Glutamatergic neuron (in vitro differentiated cells): ENCODE results near the gene PHF24. TPM values are rescaled to one million over a fixed set of nuclear protein-coding genes. Genes with fewer than 3 reads are reported as not detected.

Experiments
- DNase-seq: peaks from one replicate; pipeline ENCODE4 v3.0.0; 2022
- H3K27ac Mint-ChIP-seq: one replicate; pipeline ENCODE4 v1.8.0; 2020; ENCODE audit warnings: mild to moderate bottlenecking, mixed read lengths, inconsistent platforms; ENCODE audit not compliant: unreplicated experiment
- H3K27me3 Mint-ChIP-seq: one replicate; pipeline ENCODE4 v1.8.0; 2020; ENCODE audit warnings: mild to moderate bottlenecking, moderate library complexity, mixed read lengths, inconsistent platforms; ENCODE audit not compliant: unreplicated experiment
- H3K36me3 Mint-ChIP-seq: one replicate; pipeline ENCODE4 v1.8.0; 2020; ENCODE audit warnings: mild to moderate bottlenecking, mixed read lengths, inconsistent platforms; ENCODE audit not compliant: unreplicated experiment
- H3K4me1 Mint-ChIP-seq: one replicate; pipeline ENCODE4 v1.8.0; 2020; ENCODE audit warnings: mild to moderate bottlenecking, low read depth, mixed read lengths, inconsistent platforms; ENCODE audit not compliant: unreplicated experiment
- H3K4me3 Mint-ChIP-seq: one replicate; pipeline ENCODE4 v1.8.0; 2020; ENCODE audit warnings: mild to moderate bottlenecking, mixed read lengths, inconsistent platforms; ENCODE audit not compliant: unreplicated experiment
- H3K9me3 Mint-ChIP-seq: one replicate; pipeline ENCODE4 v1.8.0; 2020; ENCODE audit warnings: mild to moderate bottlenecking, moderate library complexity, mixed read lengths, inconsistent platforms; ENCODE audit not compliant: unreplicated experiment
- total RNA-seq: library from RNA; stranded (reverse); fragmentation: NEBNext Ultra II Directional; extraction: Animal tissue kit (Norgen Biotek cat#: 25700); gene quantifications from one replicate; pipeline ENCODE4 v1.2.1, GENCODE V29; 2021; ENCODE audit not compliant: unreplicated experiment
- TF ChIP-seq, protein P1 (sequence below): fragments of 200-600 bp; sonication (generic); IDR thresholded peaks from one replicate; pipeline ENCODE4 v1.5.0; 2021; ENCODE audit not compliant: partially characterized antibody, unreplicated experiment

PHF24 gene
- total RNA-seq, 1 donor from 2014 or later = 3.1 TPM

- Mint-ChIP-seq H3K4me1 (no peaks in the 10 kb centered on the region), H3K4me3 (no peak overlapping the region), H3K9me3 (peaks cover 3% of the 10 kb centered on the region), H3K27me3 (peaks cover 5% of the 10 kb centered on the region), H3K36me3 (peaks cover 17% of the 10 kb centered on the region), H3K27ac (no peak overlapping the region)
- no peak for DNase-seq
- TF ChIP-seq, protein P1, sequence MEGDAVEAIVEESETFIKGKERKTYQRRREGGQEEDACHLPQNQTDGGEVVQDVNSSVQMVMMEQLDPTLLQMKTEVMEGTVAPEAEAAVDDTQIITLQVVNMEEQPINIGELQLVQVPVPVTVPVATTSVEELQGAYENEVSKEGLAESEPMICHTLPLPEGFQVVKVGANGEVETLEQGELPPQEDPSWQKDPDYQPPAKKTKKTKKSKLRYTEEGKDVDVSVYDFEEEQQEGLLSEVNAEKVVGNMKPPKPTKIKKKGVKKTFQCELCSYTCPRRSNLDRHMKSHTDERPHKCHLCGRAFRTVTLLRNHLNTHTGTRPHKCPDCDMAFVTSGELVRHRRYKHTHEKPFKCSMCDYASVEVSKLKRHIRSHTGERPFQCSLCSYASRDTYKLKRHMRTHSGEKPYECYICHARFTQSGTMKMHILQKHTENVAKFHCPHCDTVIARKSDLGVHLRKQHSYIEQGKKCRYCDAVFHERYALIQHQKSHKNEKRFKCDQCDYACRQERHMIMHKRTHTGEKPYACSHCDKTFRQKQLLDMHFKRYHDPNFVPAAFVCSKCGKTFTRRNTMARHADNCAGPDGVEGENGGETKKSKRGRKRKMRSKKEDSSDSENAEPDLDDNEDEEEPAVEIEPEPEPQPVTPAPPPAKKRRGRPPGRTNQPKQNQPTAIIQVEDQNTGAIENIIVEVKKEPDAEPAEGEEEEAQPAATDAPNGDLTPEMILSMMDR = no peak
These were observed 71.2 kb downstream of the PHF24 start for GRCh38 chr9:35029241-35029640.

DNA sequence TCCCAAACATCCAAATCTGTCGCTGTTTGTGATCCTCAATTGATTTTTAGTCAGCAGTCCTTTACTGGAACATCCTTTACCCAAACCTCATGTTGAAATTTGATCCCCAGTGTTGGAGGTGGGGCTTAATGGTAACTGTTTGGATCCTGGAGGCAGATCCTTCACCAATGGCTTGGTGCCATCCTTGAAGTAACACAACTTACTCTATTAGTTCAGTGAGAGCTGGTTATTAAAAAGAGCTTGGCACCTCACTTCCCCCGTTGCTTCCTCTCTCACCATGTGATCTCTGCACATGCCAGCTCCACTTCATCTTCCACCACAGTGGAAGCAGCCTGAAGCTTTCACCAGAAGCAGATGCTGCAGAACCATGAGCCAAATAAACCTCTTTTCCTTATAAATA, 71.8 kb downstream of the PHF24 start:
- no peak overlapping the region for H3K4me3 Mint-ChIP-seq
- no peak for DNase-seq
- peaks cover 5% of the 10 kb centered on the region for H3K27me3 Mint-ChIP-seq
- H3K4me1 Mint-ChIP-seq = no peaks in the 10 kb centered on the region
- TF ChIP-seq, protein P1 = no peak
- H3K9me3 Mint-ChIP-seq = peaks cover 1% of the 10 kb centered on the region
- peaks cover 12% of the 10 kb centered on the region for H3K36me3 Mint-ChIP-seq
- H3K27ac Mint-ChIP-seq = no peak overlapping the region

Other genes with a start within 250 kb of the PHF24 start
- not detected for gene CCL21, start 248.1 kb upstream of the PHF24 start, total RNA-seq
- gene DNAJB5, start 31.5 kb downstream of the PHF24 start, total RNA-seq = 137 TPM
- gene VCP, start 114.3 kb downstream of the PHF24 start, total RNA-seq = 297 TPM
- gene FANCG, start 121.7 kb downstream of the PHF24 start, total RNA-seq = 49.0 TPM
- gene PIGO, start 138.3 kb downstream of the PHF24 start, total RNA-seq = 19.0 TPM
- gene STOML2, start 144.8 kb downstream of the PHF24 start, total RNA-seq = 73.0 TPM
- gene ATOSB, start 157.6 kb downstream of the PHF24 start, total RNA-seq = 51.0 TPM
- gene UNC13B, start 203.7 kb downstream of the PHF24 start, total RNA-seq = 90.7 TPM